SW 1271 (cell line): ENCODE results near the gene GOLGA8G.
"Not testable (repeated sequence)": the region's sequence is repeated elsewhere in the genome, so short reads cannot be mapped to it uniquely, and the experiment has no call there.

Experiments
- DNase-seq, 2 experiments: peaks; one replicate each; lab custom pipeline; 2025; lab: John Stamatoyannopoulos, UW

The GOLGA8G gene

GRCh38 chr15:28532954-28533353, at the start of gene GOLGA8G:
Gene GOLGA8G, minus strand, starts transcription at chr15:28532971. Its CDS starts 62 bp downstream, at chr15:28532909.
- not testable (repeated sequence) for DNase-seq

- not testable (repeated sequence) for DNase-seq
These were observed 40.6 kb upstream of the GOLGA8G start for GRCh38 chr15:28573351-28573750.

GRCh38 chr15:28553268-28553667, 20.5 kb upstream of the GOLGA8G start, which contains the start of gene GOLGA6L25:
Gene GOLGA6L25, plus strand, starts transcription at chr15:28553568. Its CDS starts 61 bp downstream, at chr15:28553629.
- DNase-seq = not testable (repeated sequence)

GRCh38 chr15:28515208-28515607, 17.6 kb downstream of the GOLGA8G start:
- not testable (repeated sequence) for DNase-seq

GRCh38 chr15:28514128-28514527, 18.6 kb downstream of the GOLGA8G start:
- DNase-seq = not testable (repeated sequence)

- DNase-seq = not testable (repeated sequence)
These were observed 24.4 kb downstream of the GOLGA8G start for GRCh38 chr15:28508217-28508889.

GRCh38 chr15:28481340-28481739, 51.4 kb downstream of the GOLGA8G start:
- DNase-seq = not testable (repeated sequence)
